Right kidney (tissue), 1 donor: Measurements from ENCODE around the gene FAM219B.
A peak's percentile ranks its signal among the peaks of the same experiment; 100 is the strongest.

Experiments used
- DNase-seq: peaks from one replicate; pipeline ENCODE4 v3.0.0-alpha.2; 2016

FAM219B gene

GRCh38 chr15:74873756-74874424 is 32.8 kb downstream of the FAM219B start:
- no peak for DNase-seq

GRCh38 chr15:74873036-74873755 is 33.5 kb downstream of the FAM219B start, which contains the start of gene SCAMP2:
TSS of gene SCAMP2 (minus strand) at chr15:74873365. CDS start at chr15:74873255, 110 bp downstream.
- peak; percentile 100 for DNase-seq

GRCh38 chr15:74872702-74873035 is 34.0 kb downstream of the FAM219B start:
- no peak for DNase-seq

GRCh38 chr15:74870436-74871215 is 36.0 kb downstream of the FAM219B start:
- no peak for DNase-seq

- DNase-seq: no peak
Measured at GRCh38 chr15:74869726-74870407, 36.8 kb downstream of the FAM219B start.

GRCh38 chr15:74869372-74869725 is 37.3 kb downstream of the FAM219B start:
- DNase-seq: no peak

- DNase-seq: no peak
Measured at GRCh38 chr15:74868059-74868458, 38.6 kb downstream of the FAM219B start.

- no peak for DNase-seq
Measured at GRCh38 chr15:74867466-74868038, 39.1 kb downstream of the FAM219B start.

GRCh38 chr15:74866090-74866489 is 40.6 kb downstream of the FAM219B start:
- DNase-seq: no peak

GRCh38 chr15:74865316-74865715 is 41.3 kb downstream of the FAM219B start:
- DNase-seq: no peak

GRCh38 chr15:74864296-74864695 is 42.4 kb downstream of the FAM219B start:
- DNase-seq: no peak

GRCh38 chr15:74863239-74864056 is 43.2 kb downstream of the FAM219B start:
- DNase-seq: no peak

- no peak for DNase-seq
Measured at GRCh38 chr15:74858369-74858740, 48.3 kb downstream of the FAM219B start.

- DNase-seq: no peak
Measured at GRCh38 chr15:74857671-74858368, 48.8 kb downstream of the FAM219B start.

- no peak for DNase-seq
Measured at GRCh38 chr15:74857082-74857655, 49.5 kb downstream of the FAM219B start.

GRCh38 chr15:74856537-74856936 is 50.1 kb downstream of the FAM219B start:
- no peak for DNase-seq

- no peak for DNase-seq
Measured at GRCh38 chr15:74855857-74856256, 50.8 kb downstream of the FAM219B start.

- DNase-seq: no peak
Measured at GRCh38 chr15:74854453-74855022, 52.1 kb downstream of the FAM219B start.

GRCh38 chr15:74851960-74852359 is 54.7 kb downstream of the FAM219B start:
- DNase-seq: no peak

GRCh38 chr15:74850393-74850792 is 56.3 kb downstream of the FAM219B start:
- no peak for DNase-seq
